ENCODE results near the gene ZNF385D. TPM values are rescaled to one million over a fixed set of nuclear protein-coding genes. Genes with fewer than 3 reads are reported as not detected.

ZNF385D gene
- total RNA-seq, 4 donors from 2014 or later = 0.26 to 53.6 (median 19.2) TPM

- Histone ChIP-seq H3K9me3 (no peaks in the 10 kb centered on the region), H3K36me3 (no peaks in the 10 kb centered on the region), H3K27me3 (no peaks in the 10 kb centered on the region), H3K4me1 (no peaks in the 10 kb centered on the region), H3K4me3 (no peak overlapping the region), H3K27ac (no peak overlapping the region)
- TF ChIP-seq CTCF (IDR thresholded peaks at IDR 0.05) (no peak), POLR2A (IDR thresholded peaks at IDR 0.05) (no peak)
- intact Hi-C loops (cut with DNase I; ENCODE audit: low total_unique reads) = no loop called here
- DNase-seq = no peak
Observed at GRCh38 chr3:21457084-21457483, 293.9 kb downstream of the ZNF385D start.

GRCh38 chr3:21449738-21450137 is 301.3 kb downstream of the ZNF385D start:
- no peak overlapping the region for H3K27ac ChIP-seq
- TF ChIP-seq POLR2A (IDR thresholded peaks at IDR 0.05) (no peak), CTCF (IDR thresholded peaks at IDR 0.05) (no peak)
- intact Hi-C loops (cut with DNase I; ENCODE audit: low total_unique reads) = no loop called here
- H3K27me3 ChIP-seq = no peaks in the 10 kb centered on the region
- no peak for DNase-seq
- no peaks in the 10 kb centered on the region for H3K9me3 ChIP-seq
- no peaks in the 10 kb centered on the region for H3K4me1 ChIP-seq
- H3K4me3 ChIP-seq = no peak overlapping the region
- no peaks in the 10 kb centered on the region for H3K36me3 ChIP-seq

GRCh38 chr3:21447476-21448151 is 303.4 kb downstream of the ZNF385D start:
- intact Hi-C loops (cut with DNase I; ENCODE audit: low total_unique reads) = no loop called here
- Histone ChIP-seq H3K27me3 (no peaks in the 10 kb centered on the region), H3K27ac (peak overlapping the region in 1 of 2 donors; percentile 43), H3K4me1 (no peaks in the 10 kb centered on the region), H3K36me3 (no peaks in the 10 kb centered on the region), H3K4me3 (no peak overlapping the region), H3K9me3 (no peaks in the 10 kb centered on the region)
- TF ChIP-seq CTCF (IDR thresholded peaks at IDR 0.05) (no peak), POLR2A (IDR thresholded peaks at IDR 0.05) (no peak)
- DNase-seq = no peak

GRCh38 chr3:21446945-21447475 is 304.0 kb downstream of the ZNF385D start:
- intact Hi-C loops (cut with DNase I; ENCODE audit: low total_unique reads) = no loop called here
- Histone ChIP-seq H3K27ac (peak overlapping the region in 1 of 2 donors; percentile 43), H3K9me3 (no peaks in the 10 kb centered on the region), H3K27me3 (no peaks in the 10 kb centered on the region), H3K36me3 (no peaks in the 10 kb centered on the region), H3K4me3 (no peak overlapping the region), H3K4me1 (no peaks in the 10 kb centered on the region)
- DNase-seq = no peak
- TF ChIP-seq CTCF (IDR thresholded peaks at IDR 0.05) (no peak), POLR2A (IDR thresholded peaks at IDR 0.05) (no peak)

- no peak overlapping the region for H3K27ac ChIP-seq
- no peak overlapping the region for H3K4me3 ChIP-seq
- no peak for TF ChIP-seq POLR2A (IDR thresholded peaks at IDR 0.05)
- TF ChIP-seq CTCF (IDR thresholded peaks at IDR 0.05) = no peak
- DNase-seq = no peak
- H3K36me3 ChIP-seq = no peaks in the 10 kb centered on the region
- H3K4me1 ChIP-seq = no peaks in the 10 kb centered on the region
- H3K9me3 ChIP-seq = no peaks in the 10 kb centered on the region
- intact Hi-C loops (cut with DNase I; ENCODE audit: low total_unique reads) = no loop called here
- no peaks in the 10 kb centered on the region for H3K27me3 ChIP-seq
Observed at GRCh38 chr3:21446027-21446426, 305.0 kb downstream of the ZNF385D start.

All from uterus (tissue), 4 donors.